Measurements from ENCODE around the gene VWA5B1.

DNA sequence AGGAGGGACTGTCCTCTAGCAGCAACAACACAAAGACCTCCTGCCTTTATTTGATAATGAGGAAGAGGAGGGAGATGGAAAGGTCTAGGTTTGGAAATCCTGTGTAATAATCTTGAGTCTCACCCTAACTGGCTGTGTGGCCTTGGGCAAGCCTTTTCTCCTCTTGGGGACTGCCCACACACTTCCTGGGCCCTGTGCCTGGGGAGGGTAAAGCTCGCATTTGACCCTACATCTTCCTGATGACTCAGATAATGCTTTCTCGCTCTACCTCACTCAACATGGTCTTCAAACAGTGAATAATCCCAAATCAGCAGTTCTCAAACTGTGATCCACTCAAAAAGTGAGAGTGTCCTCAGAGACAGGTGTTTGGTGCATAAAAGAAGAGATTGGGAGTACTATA, 81.2 kb downstream of the VWA5B1 start:
- TF ChIP-seq, protein P1, sequence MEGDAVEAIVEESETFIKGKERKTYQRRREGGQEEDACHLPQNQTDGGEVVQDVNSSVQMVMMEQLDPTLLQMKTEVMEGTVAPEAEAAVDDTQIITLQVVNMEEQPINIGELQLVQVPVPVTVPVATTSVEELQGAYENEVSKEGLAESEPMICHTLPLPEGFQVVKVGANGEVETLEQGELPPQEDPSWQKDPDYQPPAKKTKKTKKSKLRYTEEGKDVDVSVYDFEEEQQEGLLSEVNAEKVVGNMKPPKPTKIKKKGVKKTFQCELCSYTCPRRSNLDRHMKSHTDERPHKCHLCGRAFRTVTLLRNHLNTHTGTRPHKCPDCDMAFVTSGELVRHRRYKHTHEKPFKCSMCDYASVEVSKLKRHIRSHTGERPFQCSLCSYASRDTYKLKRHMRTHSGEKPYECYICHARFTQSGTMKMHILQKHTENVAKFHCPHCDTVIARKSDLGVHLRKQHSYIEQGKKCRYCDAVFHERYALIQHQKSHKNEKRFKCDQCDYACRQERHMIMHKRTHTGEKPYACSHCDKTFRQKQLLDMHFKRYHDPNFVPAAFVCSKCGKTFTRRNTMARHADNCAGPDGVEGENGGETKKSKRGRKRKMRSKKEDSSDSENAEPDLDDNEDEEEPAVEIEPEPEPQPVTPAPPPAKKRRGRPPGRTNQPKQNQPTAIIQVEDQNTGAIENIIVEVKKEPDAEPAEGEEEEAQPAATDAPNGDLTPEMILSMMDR (IDR thresholded peaks at IDR 0.05), result no peak
- TF ChIP-seq POLR2AphosphoS5 (IDR thresholded peaks at IDR 0.05) (no peak), POLR2A (IDR thresholded peaks at IDR 0.05) (no peak)

All from prostate gland (tissue), 2 donors.